ENCODE measurements around the gene SGK1. TPM values are rescaled to one million over a fixed set of nuclear protein-coding genes. Genes with fewer than 3 reads are reported as not detected.

SGK1 gene
- total RNA-seq, 5 donors from 2014 or later (not counting 1 experiment from before 2014, with no cell fraction given), result 18.9 to 165 (median 37.1) TPM

DNA sequence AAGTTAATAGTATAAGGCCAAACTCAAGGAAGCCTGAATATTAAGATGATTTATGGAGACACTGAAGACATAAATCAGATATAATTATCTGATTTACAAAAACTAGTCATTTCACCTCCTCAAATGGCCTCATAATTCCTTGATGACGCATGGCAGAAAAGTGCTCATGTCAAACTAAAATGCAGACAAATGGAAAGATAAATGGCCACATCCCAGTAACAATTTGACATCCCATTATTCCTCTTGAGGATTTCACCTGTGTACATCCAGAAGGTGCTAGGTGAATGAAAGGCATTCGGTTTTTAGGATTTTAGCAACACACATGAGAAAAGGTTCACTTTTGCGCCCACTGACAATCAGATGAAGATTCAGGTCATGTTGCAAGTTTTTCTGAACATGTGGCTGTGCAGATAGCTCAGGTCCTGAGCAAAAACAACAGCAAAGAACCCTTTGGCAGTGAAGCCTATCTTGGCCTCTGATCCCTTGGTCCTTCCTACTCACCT, 24.2 kb downstream of the SGK1 start:
- ATAC-seq (replicated peaks in 1 of 4) (no peak), DNase-seq (no peak)
- H3K27ac ChIP-seq (ENCODE audit: low read length), result no peak overlapping the region
- H3K36me3 ChIP-seq (ENCODE audit: control insufficient read depth in 2 of 2, extremely low read depth in 1 of 2, insufficient read depth in 1 of 2, low read length in 1 of 2), result peaks cover 0 to 3% of the 10 kb centered on the region in 2 donors
- Mint-ChIP-seq H3K36me3 (no peaks in the 10 kb centered on the region), H3K4me1 (peaks cover 5 to 14% (median 6%) of the 10 kb centered on the region in 3 donors), H3K9me3 (no peaks in the 10 kb centered on the region), H3K4me3 (no peak overlapping the region), H3K27me3 (no peaks in the 10 kb centered on the region), H3K27ac (no peak overlapping the region)
- CTCF ChIA-PET, result no interaction called here
- POLR2A ChIA-PET, result interaction anchor here in 1 of 2 donors (0.6 kb wide), 1 partner anchor 64 kb away, joined by 4 read pairs; no protein-coding TSS in a partner anchor
- H3K27me3 ChIP-seq (replicated peaks in 1 of 2; ENCODE audit: control insufficient read depth in 2 of 2, extremely low read depth in 1 of 2, insufficient read depth in 2 of 2, low read length in 1 of 2), result no peaks in the 10 kb centered on the region
- WGBS (ENCODE audit: insufficient coverage), result 100% methylated on average over 3 of the region's 3 CpGs
- no peaks in the 10 kb centered on the region for H3K9me3 ChIP-seq
- peaks cover 0 to 4% of the 10 kb centered on the region in 2 experiments for H3K4me1 ChIP-seq (ENCODE audit: control insufficient read depth in 1 of 2, extremely low read depth in 1 of 2, insufficient read depth in 2 of 2, low read length in 2 of 2)
- H3K4me3 ChIP-seq (ENCODE audit: control insufficient read depth in 1 of 2, extremely low read depth in 1 of 2, low read length in 1 of 2), result no peak overlapping the region

DNA sequence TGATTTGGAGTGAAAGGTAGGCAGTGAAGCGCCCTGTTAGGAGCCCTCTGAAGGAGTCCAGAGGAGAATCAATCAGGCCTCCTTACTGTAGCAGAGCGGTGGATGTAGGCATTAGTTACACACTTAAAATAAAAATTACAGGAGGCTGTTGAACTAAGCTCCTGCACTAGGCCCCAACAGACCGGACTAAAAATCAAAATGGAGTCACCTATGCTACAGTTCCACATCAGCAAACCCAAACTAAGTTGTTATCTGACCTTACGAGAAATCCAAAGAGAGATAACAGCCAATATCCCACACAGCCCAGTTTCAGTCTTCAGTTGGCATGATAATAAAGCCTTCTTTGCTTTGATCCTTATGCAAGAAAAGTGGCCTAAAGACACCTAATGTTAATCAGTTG, 26.8 kb downstream of the SGK1 start:
- Histone ChIP-seq H3K36me3 (ENCODE audit: control insufficient read depth in 2 of 2, extremely low read depth in 1 of 2, insufficient read depth in 1 of 2, low read length in 1 of 2) (no peaks in the 10 kb centered on the region), H3K4me3 (ENCODE audit: control insufficient read depth in 1 of 2, extremely low read depth in 1 of 2, low read length in 1 of 2) (no peak overlapping the region), H3K9me3 (no peaks in the 10 kb centered on the region), H3K27ac (ENCODE audit: low read length) (no peak overlapping the region), H3K27me3 (replicated peaks in 1 of 2; ENCODE audit: control insufficient read depth in 2 of 2, extremely low read depth in 1 of 2, insufficient read depth in 2 of 2, low read length in 1 of 2) (no peaks in the 10 kb centered on the region), H3K4me1 (ENCODE audit: control insufficient read depth in 1 of 2, extremely low read depth in 1 of 2, insufficient read depth in 2 of 2, low read length in 2 of 2) (peaks cover 0 to 15% of the 10 kb centered on the region in 2 experiments)
- 100% methylated on average over 1 of the region's 4 CpGs for WGBS (ENCODE audit: insufficient coverage)
- ChIA-PET POLR2A (no interaction called here), CTCF (no interaction called here)
- H3K27me3 Mint-ChIP-seq, result no peaks in the 10 kb centered on the region
- ATAC-seq (replicated peaks in 1 of 4), result no peak
- H3K27ac Mint-ChIP-seq, result no peak overlapping the region
- no peak overlapping the region for H3K4me3 Mint-ChIP-seq
- H3K36me3 Mint-ChIP-seq, result no peaks in the 10 kb centered on the region
- H3K4me1 Mint-ChIP-seq, result peaks cover 17 to 25% (median 17%) of the 10 kb centered on the region in 3 donors
- H3K9me3 Mint-ChIP-seq, result no peaks in the 10 kb centered on the region
- DNase-seq, result no peak

- CTCF ChIA-PET, result interaction anchor here in 1 of 2 donors (0.6 kb wide), 1 partner anchor 351 kb away, joined by 3 read pairs; no protein-coding TSS in a partner anchor
- DNase-seq, result no peak
- no CpG with 5 or more reads among the region's 1 CpG for WGBS (ENCODE audit: insufficient coverage)
- Histone ChIP-seq H3K27me3 (replicated peaks in 1 of 2; ENCODE audit: control insufficient read depth in 2 of 2, extremely low read depth in 1 of 2, insufficient read depth in 2 of 2, low read length in 1 of 2) (no peaks in the 10 kb centered on the region), H3K36me3 (ENCODE audit: control insufficient read depth in 2 of 2, extremely low read depth in 1 of 2, insufficient read depth in 1 of 2, low read length in 1 of 2) (no peaks in the 10 kb centered on the region), H3K27ac (ENCODE audit: low read length) (no peak overlapping the region), H3K4me3 (ENCODE audit: control insufficient read depth in 1 of 2, extremely low read depth in 1 of 2, low read length in 1 of 2) (no peak overlapping the region), H3K9me3 (no peaks in the 10 kb centered on the region), H3K4me1 (ENCODE audit: control insufficient read depth in 1 of 2, extremely low read depth in 1 of 2, insufficient read depth in 2 of 2, low read length in 2 of 2) (peaks cover 0 to 15% of the 10 kb centered on the region in 2 experiments)
- H3K27ac Mint-ChIP-seq, result peak overlapping the region in 1 of 2 donors; percentile 20
- ATAC-seq (replicated peaks in 1 of 4), result no peak
- peaks cover 17 to 23% (median 21%) of the 10 kb centered on the region in 3 donors for H3K4me1 Mint-ChIP-seq
- H3K9me3 Mint-ChIP-seq, result no peaks in the 10 kb centered on the region
- no peaks in the 10 kb centered on the region for H3K27me3 Mint-ChIP-seq
- POLR2A ChIA-PET, result no interaction called here
- peak overlapping the region in 1 of 3 donors; percentile 38 for H3K4me3 Mint-ChIP-seq
- H3K36me3 Mint-ChIP-seq, result no peaks in the 10 kb centered on the region
Observed at GRCh38 chr6:134289204-134289575, 28.7 kb downstream of the SGK1 start.

GRCh38 chr6:134288538-134289203, 29.2 kb downstream of the SGK1 start:
- peak in 3 of 4 experiments; percentile 43 to 69 (median 45) for ATAC-seq (replicated peaks in 1 of 4)
- Histone ChIP-seq H3K36me3 (ENCODE audit: control insufficient read depth in 2 of 2, extremely low read depth in 1 of 2, insufficient read depth in 1 of 2, low read length in 1 of 2) (no peaks in the 10 kb centered on the region), H3K27me3 (replicated peaks in 1 of 2; ENCODE audit: control insufficient read depth in 2 of 2, extremely low read depth in 1 of 2, insufficient read depth in 2 of 2, low read length in 1 of 2) (no peaks in the 10 kb centered on the region), H3K27ac (ENCODE audit: low read length) (no peak overlapping the region), H3K4me1 (ENCODE audit: control insufficient read depth in 1 of 2, extremely low read depth in 1 of 2, insufficient read depth in 2 of 2, low read length in 2 of 2) (peaks cover 0 to 15% of the 10 kb centered on the region in 2 experiments), H3K4me3 (ENCODE audit: control insufficient read depth in 1 of 2, extremely low read depth in 1 of 2, low read length in 1 of 2) (no peak overlapping the region), H3K9me3 (no peaks in the 10 kb centered on the region)
- CTCF ChIA-PET, result interaction anchor here in 1 of 2 donors (0.6 kb wide), 1 partner anchor 10 kb away, joined by 4 read pairs; no protein-coding TSS in a partner anchor
- no peak for DNase-seq
- POLR2A ChIA-PET, result no interaction called here
- H3K9me3 Mint-ChIP-seq, result no peaks in the 10 kb centered on the region
- no peaks in the 10 kb centered on the region for H3K27me3 Mint-ChIP-seq
- peaks cover 17 to 23% (median 21%) of the 10 kb centered on the region in 3 donors for H3K4me1 Mint-ChIP-seq
- H3K36me3 Mint-ChIP-seq, result no peaks in the 10 kb centered on the region
- no CpG with 5 or more reads among the region's 3 CpGs for WGBS (ENCODE audit: insufficient coverage)
- H3K27ac Mint-ChIP-seq, result peak overlapping the region; percentile 20 to 36
- H3K4me3 Mint-ChIP-seq, result peak overlapping the region in 2 of 3 donors; percentile 1 to 38

GRCh38 chr6:134287859-134288537, 29.9 kb downstream of the SGK1 start:
- H3K36me3 Mint-ChIP-seq, result no peaks in the 10 kb centered on the region
- no peaks in the 10 kb centered on the region for H3K9me3 ChIP-seq
- H3K27me3 Mint-ChIP-seq, result no peaks in the 10 kb centered on the region
- H3K27ac ChIP-seq (ENCODE audit: low read length), result no peak overlapping the region
- peaks cover 0 to 15% of the 10 kb centered on the region in 2 experiments for H3K4me1 ChIP-seq (ENCODE audit: control insufficient read depth in 1 of 2, extremely low read depth in 1 of 2, insufficient read depth in 2 of 2, low read length in 2 of 2)
- ChIA-PET POLR2A (interaction anchor here in 1 of 2 donors (0.5 kb wide), 1 partner anchor 8 kb away, joined by 5 read pairs; no protein-coding TSS in a partner anchor), CTCF (interaction anchor here (0.5 to 0.6 kb wide), 3 partner anchors 10 to 534 kb away, joined by 3 to 7 read pairs (median 4); no protein-coding TSS in a partner anchor)
- H3K36me3 ChIP-seq (ENCODE audit: control insufficient read depth in 2 of 2, extremely low read depth in 1 of 2, insufficient read depth in 1 of 2, low read length in 1 of 2), result no peaks in the 10 kb centered on the region
- H3K4me3 Mint-ChIP-seq, result peak overlapping the region in 2 of 3 donors; percentile 1 to 38
- peaks cover 17 to 23% (median 21%) of the 10 kb centered on the region in 3 donors for H3K4me1 Mint-ChIP-seq
- DNase-seq, result no peak
- no peaks in the 10 kb centered on the region for H3K27me3 ChIP-seq (replicated peaks in 1 of 2; ENCODE audit: control insufficient read depth in 2 of 2, extremely low read depth in 1 of 2, insufficient read depth in 2 of 2, low read length in 1 of 2)
- WGBS (ENCODE audit: insufficient coverage), result no CpG with 5 or more reads among the region's 2 CpGs
- H3K9me3 Mint-ChIP-seq, result no peaks in the 10 kb centered on the region
- no peak for ATAC-seq (replicated peaks in 1 of 4)
- peak overlapping the region in 1 of 2 donors; percentile 5 for H3K27ac Mint-ChIP-seq
- H3K4me3 ChIP-seq (ENCODE audit: control insufficient read depth in 1 of 2, extremely low read depth in 1 of 2, low read length in 1 of 2), result no peak overlapping the region

GRCh38 chr6:134282816-134283215, 35.1 kb downstream of the SGK1 start:
- Histone ChIP-seq H3K9me3 (no peaks in the 10 kb centered on the region), H3K4me1 (ENCODE audit: control insufficient read depth in 1 of 2, extremely low read depth in 1 of 2, insufficient read depth in 2 of 2, low read length in 2 of 2) (peaks cover 0 to 4% of the 10 kb centered on the region in 2 experiments), H3K4me3 (ENCODE audit: control insufficient read depth in 1 of 2, extremely low read depth in 1 of 2, low read length in 1 of 2) (no peak overlapping the region), H3K27ac (ENCODE audit: low read length) (no peak overlapping the region), H3K36me3 (ENCODE audit: control insufficient read depth in 2 of 2, extremely low read depth in 1 of 2, insufficient read depth in 1 of 2, low read length in 1 of 2) (no peaks in the 10 kb centered on the region), H3K27me3 (replicated peaks in 1 of 2; ENCODE audit: control insufficient read depth in 2 of 2, extremely low read depth in 1 of 2, insufficient read depth in 2 of 2, low read length in 1 of 2) (no peaks in the 10 kb centered on the region)
- peaks cover 6 to 9% (median 9%) of the 10 kb centered on the region in 3 donors for H3K4me1 Mint-ChIP-seq
- POLR2A ChIA-PET, result no interaction called here
- H3K27ac Mint-ChIP-seq, result no peak overlapping the region
- no peaks in the 10 kb centered on the region for H3K27me3 Mint-ChIP-seq
- 100% methylated on average over 1 of the region's 3 CpGs for WGBS (ENCODE audit: insufficient coverage)
- H3K4me3 Mint-ChIP-seq, result no peak overlapping the region
- CTCF ChIA-PET, result no interaction called here
- ATAC-seq (replicated peaks in 1 of 4) (no peak), DNase-seq (no peak)
- no peaks in the 10 kb centered on the region for H3K9me3 Mint-ChIP-seq
- no peaks in the 10 kb centered on the region for H3K36me3 Mint-ChIP-seq

Measured in T-cell (primary cell).